GM19452 (cell line): ENCODE results near the gene SPATA3.
"Not testable (repeated sequence)": the region's sequence is repeated elsewhere in the genome, so short reads cannot be mapped to it uniquely, and the experiment has no call there.

ENCODE experiments used
- ATAC-seq: cut with Tn5 transposase; IDR thresholded peaks from one replicate; pipeline ENCODE4 v1.9.1; 2021; ENCODE audit not compliant: unreplicated experiment

SPATA3 gene

GRCh38 chr2:230968314-230968713, 27.6 kb upstream of the SPATA3 start:
- not testable (repeated sequence) for ATAC-seq

- no peak for ATAC-seq
Observed at GRCh38 chr2:230968921-230969658, 26.8 kb upstream of the SPATA3 start.

GRCh38 chr2:230969659-230970015, 26.3 kb upstream of the SPATA3 start:
- no peak for ATAC-seq

GRCh38 chr2:230972046-230972445, 23.9 kb upstream of the SPATA3 start:
- ATAC-seq: no peak

- peak; percentile 89 for ATAC-seq
Observed at GRCh38 chr2:230974096-230974913, 21.6 kb upstream of the SPATA3 start.

- ATAC-seq: no peak
Observed at GRCh38 chr2:230975927-230976326, 20.0 kb upstream of the SPATA3 start.

- ATAC-seq: no peak
Observed at GRCh38 chr2:230976671-230977171, 19.2 kb upstream of the SPATA3 start.

GRCh38 chr2:230980468-230980867, 15.5 kb upstream of the SPATA3 start:
- ATAC-seq: no peak

GRCh38 chr2:230981704-230982103, 14.2 kb upstream of the SPATA3 start:
- no peak for ATAC-seq

- ATAC-seq: no peak
Observed at GRCh38 chr2:230982126-230982525, 13.8 kb upstream of the SPATA3 start.

- no peak for ATAC-seq
Observed at GRCh38 chr2:230982528-230982927, 13.4 kb upstream of the SPATA3 start.

- ATAC-seq: no peak
Observed at GRCh38 chr2:230983566-230983965, 12.4 kb upstream of the SPATA3 start.

- peak; percentile 75 for ATAC-seq
Observed at GRCh38 chr2:230984393-230985220, 11.3 kb upstream of the SPATA3 start.

- no peak for ATAC-seq
Observed at GRCh38 chr2:230985519-230986231, 10.2 kb upstream of the SPATA3 start.

- ATAC-seq: no peak
Observed at GRCh38 chr2:230986520-230987136, 9.3 kb upstream of the SPATA3 start.

GRCh38 chr2:230987137-230988020, 8.5 kb upstream of the SPATA3 start:
- ATAC-seq: no peak

- ATAC-seq: no peak
Observed at GRCh38 chr2:230989731-230990130, 6.2 kb upstream of the SPATA3 start.

- ATAC-seq: no peak
Observed at GRCh38 chr2:230990131-230990898, 5.6 kb upstream of the SPATA3 start.

GRCh38 chr2:230990899-230991150, 5.1 kb upstream of the SPATA3 start:
- ATAC-seq: no peak
